Measurements from ENCODE around the gene CDCA7.

Gene CDCA7

DNA sequence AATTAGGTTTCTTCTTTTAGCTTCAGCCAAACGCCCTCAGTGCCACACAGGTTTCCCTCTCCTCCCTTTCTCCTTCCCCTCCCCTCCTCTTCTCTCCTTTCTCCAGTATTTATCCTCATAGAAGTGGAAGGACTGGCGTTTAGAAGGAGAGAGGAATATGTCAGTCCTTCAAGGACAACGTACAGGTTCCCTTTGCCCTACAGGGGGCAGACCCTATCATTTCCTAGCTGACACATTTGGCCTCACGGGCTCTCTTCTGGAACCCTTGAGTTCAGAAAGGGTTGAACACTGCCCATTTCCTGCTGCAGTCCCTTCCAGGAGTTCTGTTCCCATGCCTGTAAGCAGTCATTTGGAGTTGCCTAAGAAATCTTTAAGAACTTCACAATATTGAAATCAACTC lies 46.1 kb downstream of the CDCA7 start:
- Histone ChIP-seq H3K4me3 (ENCODE audit: control insufficient read depth in 1 of 7, extremely low read depth in 1 of 7, insufficient read depth in 4 of 7, low read depth in 2 of 7, low read length in 6 of 7) (no peak overlapping the region), H3K4me1 (ENCODE audit: control extremely low read depth in 1 of 4, control insufficient read depth in 4 of 4, insufficient read depth in 4 of 4, low read length in 3 of 4) (peaks cover 0 to 5% (median 1%) of the 10 kb centered on the region in 4 experiments), H3K27me3 (replicated peaks in 2 of 5; ENCODE audit: control insufficient read depth in 4 of 5, insufficient read depth in 5 of 5, low read length in 4 of 5) (peaks cover 15 to 61% (median 20%) of the 10 kb centered on the region in 5 experiments), H3K36me3 (ENCODE audit: control insufficient read depth in 4 of 4, insufficient read depth in 4 of 4, low read length in 3 of 4) (no peaks in the 10 kb centered on the region), H3K9me3 (ENCODE audit: control extremely low read depth in 1 of 5, control insufficient read depth in 4 of 5, insufficient read depth in 2 of 5, low read depth in 1 of 5, low read length in 4 of 5) (no peaks in the 10 kb centered on the region), H3K27ac (ENCODE audit: insufficient read depth in 1 of 2, low read depth in 1 of 2, low read length in 2 of 2, poor library complexity in 1 of 2, severe bottlenecking in 2 of 2) (no peak overlapping the region)
- WGBS (ENCODE audit: insufficient coverage) = no CpG with 5 or more reads among the region's 4 CpGs
- ChIA-PET POLR2A (no interaction called here), CTCF (interaction anchor here (0.7 to 4.3 kb wide), 17 partner anchors 10 to 944 kb away, joined by 3 to 30 read pairs (median 3); no protein-coding TSS in a partner anchor)
- peak; percentile 40 to 47 (median 43) for DNase-seq

DNA sequence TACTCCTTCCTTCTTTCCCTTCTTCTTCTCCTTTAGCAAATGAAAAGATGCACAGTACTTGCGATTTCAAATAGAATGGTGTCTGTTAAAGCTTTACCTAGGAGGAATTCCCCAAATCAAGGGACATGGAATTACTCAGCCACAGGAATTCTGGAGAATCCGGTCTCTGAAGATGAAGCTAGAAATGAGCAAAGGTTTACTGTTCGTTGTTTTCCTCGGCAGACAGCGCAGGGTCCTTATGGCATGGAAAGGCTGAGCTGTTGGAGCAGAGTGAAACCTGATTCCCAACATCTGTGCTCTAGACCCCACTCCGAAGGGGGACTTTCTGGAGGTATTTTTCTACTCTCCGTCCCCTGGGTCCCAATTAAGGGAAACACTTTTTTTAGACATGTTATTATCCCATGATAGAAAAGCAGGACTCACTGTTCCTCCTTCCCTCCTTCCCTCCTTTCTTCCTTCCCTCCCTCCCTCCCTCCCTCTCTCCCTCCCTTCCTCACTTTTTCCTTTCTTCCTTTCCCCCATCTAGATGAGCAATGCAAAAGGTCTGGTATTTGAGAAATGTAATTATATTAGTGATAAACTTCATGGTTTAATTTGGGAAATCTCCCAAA lies 47.1 kb downstream of the CDCA7 start:
- WGBS (ENCODE audit: insufficient coverage) = 25% methylated on average over 6 of the region's 7 CpGs
- DNase-seq = no peak
- ChIA-PET POLR2A (interaction anchor here (0.6 to 0.8 kb wide), 2 partner anchors 496 to 932 kb away, joined by 3 to 4 read pairs; no protein-coding TSS in a partner anchor), CTCF (interaction anchor here (0.7 to 4.3 kb wide), 12 partner anchors 12 to 943 kb away, joined by 3 to 30 read pairs (median 4); no protein-coding TSS in a partner anchor)
- Histone ChIP-seq H3K27ac (ENCODE audit: insufficient read depth in 1 of 2, low read depth in 1 of 2, low read length in 2 of 2, poor library complexity in 1 of 2, severe bottlenecking in 2 of 2) (no peak overlapping the region), H3K4me1 (ENCODE audit: control extremely low read depth in 1 of 4, control insufficient read depth in 4 of 4, insufficient read depth in 4 of 4, low read length in 3 of 4) (peaks cover 0 to 5% (median 1%) of the 10 kb centered on the region in 4 experiments), H3K27me3 (replicated peaks in 2 of 5; ENCODE audit: control insufficient read depth in 4 of 5, insufficient read depth in 5 of 5, low read length in 4 of 5) (peaks cover 15 to 57% (median 19%) of the 10 kb centered on the region in 5 experiments), H3K36me3 (ENCODE audit: control insufficient read depth in 4 of 4, insufficient read depth in 4 of 4, low read length in 3 of 4) (no peaks in the 10 kb centered on the region), H3K9me3 (ENCODE audit: control extremely low read depth in 1 of 5, control insufficient read depth in 4 of 5, insufficient read depth in 2 of 5, low read depth in 1 of 5, low read length in 4 of 5) (no peaks in the 10 kb centered on the region), H3K4me3 (ENCODE audit: control insufficient read depth in 1 of 7, extremely low read depth in 1 of 7, insufficient read depth in 4 of 7, low read depth in 2 of 7, low read length in 6 of 7) (no peak overlapping the region)

DNA sequence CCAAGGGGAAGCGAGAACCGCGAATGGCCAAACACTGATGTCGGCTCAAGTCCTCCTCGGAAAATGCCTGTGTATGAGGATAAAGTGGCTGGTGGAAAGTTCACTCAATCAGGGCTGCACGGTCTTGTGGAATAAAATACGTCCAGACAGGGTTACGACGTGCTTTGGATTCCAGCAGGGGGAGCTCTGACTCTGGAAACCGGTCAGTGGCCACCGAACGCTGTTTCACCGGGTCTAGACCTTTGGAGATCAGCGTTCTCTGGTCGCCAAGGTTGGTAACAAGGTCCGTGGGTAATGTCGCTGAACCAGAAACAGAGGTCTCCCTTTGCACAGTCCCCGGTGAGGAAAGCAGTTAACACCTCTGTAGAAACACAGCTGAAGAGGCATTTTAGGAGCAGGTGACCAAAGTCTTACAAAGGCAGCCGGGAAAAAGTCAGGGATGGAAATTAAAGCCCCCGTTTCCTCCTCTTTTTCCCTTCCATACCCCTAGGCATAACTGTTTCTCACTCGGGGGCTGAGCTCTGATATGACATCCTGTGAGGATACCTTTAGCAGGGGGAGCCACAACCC lies 47.8 kb downstream of the CDCA7 start:
- H3K4me3 ChIP-seq (ENCODE audit: control insufficient read depth in 1 of 7, extremely low read depth in 1 of 7, insufficient read depth in 4 of 7, low read depth in 2 of 7, low read length in 6 of 7) = no peak overlapping the region
- no peaks in the 10 kb centered on the region for H3K9me3 ChIP-seq (ENCODE audit: control extremely low read depth in 1 of 5, control insufficient read depth in 4 of 5, insufficient read depth in 2 of 5, low read depth in 1 of 5, low read length in 4 of 5)
- ChIA-PET CTCF (interaction anchor here (0.6 to 4.3 kb wide), 19 partner anchors 9 to 948 kb away, joined by 3 to 30 read pairs (median 3); no protein-coding TSS in a partner anchor), POLR2A (interaction anchor here (0.8 kb wide), 1 partner anchor 932 kb away, joined by 4 read pairs; no protein-coding TSS in a partner anchor)
- no peaks in the 10 kb centered on the region for H3K36me3 ChIP-seq (ENCODE audit: control insufficient read depth in 4 of 4, insufficient read depth in 4 of 4, low read length in 3 of 4)
- H3K4me1 ChIP-seq (ENCODE audit: control extremely low read depth in 1 of 4, control insufficient read depth in 4 of 4, insufficient read depth in 4 of 4, low read length in 3 of 4) = peaks cover 0 to 5% (median 1%) of the 10 kb centered on the region in 4 experiments
- H3K27me3 ChIP-seq (replicated peaks in 2 of 5; ENCODE audit: control insufficient read depth in 4 of 5, insufficient read depth in 5 of 5, low read length in 4 of 5) = peaks cover 15 to 57% (median 19%) of the 10 kb centered on the region in 5 experiments
- no peak overlapping the region for H3K27ac ChIP-seq (ENCODE audit: insufficient read depth in 1 of 2, low read depth in 1 of 2, low read length in 2 of 2, poor library complexity in 1 of 2, severe bottlenecking in 2 of 2)
- DNase-seq = peak; percentile 81 to 90 (median 84)
- WGBS (ENCODE audit: insufficient coverage) = 7% methylated on average over 20 of the region's 21 CpGs

DNA sequence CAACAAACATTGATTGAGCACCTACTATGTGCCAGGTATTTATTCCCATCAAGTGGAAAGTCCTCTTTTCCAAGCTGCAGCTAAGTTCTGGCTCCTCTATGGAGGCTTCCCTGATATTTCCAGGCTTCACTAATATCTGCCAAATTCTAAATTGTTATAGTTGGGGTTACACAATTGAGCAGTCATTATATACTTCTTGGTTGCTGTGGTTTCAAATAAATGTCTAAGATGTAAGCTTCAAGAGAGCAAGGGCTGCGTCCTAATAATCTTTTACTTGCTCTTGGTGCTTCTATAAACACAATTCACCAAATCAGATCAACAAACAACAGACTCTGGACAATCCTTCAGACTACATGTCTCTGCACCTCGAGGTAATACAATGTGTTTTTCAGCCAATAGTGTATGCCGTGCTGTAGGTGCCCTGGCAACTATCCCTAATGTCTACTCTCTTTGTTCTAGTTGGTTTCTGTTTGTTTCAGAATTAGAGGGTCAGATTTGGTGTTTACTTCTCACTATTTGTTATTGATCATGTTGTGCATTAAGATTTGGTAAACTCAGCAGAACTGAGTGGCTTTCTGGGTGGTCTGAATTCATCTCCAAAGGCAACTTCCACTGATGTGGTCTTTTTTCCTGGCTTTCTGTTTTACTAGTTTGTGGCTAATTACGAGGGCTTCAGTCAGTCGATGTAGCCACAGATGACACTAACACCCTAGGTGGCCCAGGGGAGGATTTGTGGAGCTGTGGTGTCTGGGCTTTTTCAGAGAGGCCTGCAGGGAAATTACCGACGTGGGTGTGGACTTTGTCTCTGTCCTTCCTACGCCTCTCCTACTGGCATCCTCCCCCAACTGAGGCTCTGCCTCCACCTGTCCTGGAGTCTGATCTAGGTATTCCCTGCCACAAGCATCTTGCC lies 50.4 kb downstream of the CDCA7 start:
- H3K27ac ChIP-seq (ENCODE audit: insufficient read depth in 1 of 2, low read depth in 1 of 2, low read length in 2 of 2, poor library complexity in 1 of 2, severe bottlenecking in 2 of 2) = no peak overlapping the region
- no peaks in the 10 kb centered on the region for H3K36me3 ChIP-seq (ENCODE audit: control insufficient read depth in 4 of 4, insufficient read depth in 4 of 4, low read length in 3 of 4)
- H3K27me3 ChIP-seq (replicated peaks in 2 of 5; ENCODE audit: control insufficient read depth in 4 of 5, insufficient read depth in 5 of 5, low read length in 4 of 5) = peaks cover 10 to 44% (median 19%) of the 10 kb centered on the region in 5 experiments
- ChIA-PET POLR2A (no interaction called here), CTCF (no interaction called here)
- H3K9me3 ChIP-seq (ENCODE audit: control extremely low read depth in 1 of 5, control insufficient read depth in 4 of 5, insufficient read depth in 2 of 5, low read depth in 1 of 5, low read length in 4 of 5) = no peaks in the 10 kb centered on the region
- 57% methylated on average over 1 of the region's 8 CpGs for WGBS (ENCODE audit: insufficient coverage)
- peaks cover 0 to 5% (median 1%) of the 10 kb centered on the region in 4 experiments for H3K4me1 ChIP-seq (ENCODE audit: control extremely low read depth in 1 of 4, control insufficient read depth in 4 of 4, insufficient read depth in 4 of 4, low read length in 3 of 4)
- H3K4me3 ChIP-seq (ENCODE audit: control insufficient read depth in 1 of 7, extremely low read depth in 1 of 7, insufficient read depth in 4 of 7, low read depth in 2 of 7, low read length in 6 of 7) = no peak overlapping the region
- DNase-seq = no peak

DNA sequence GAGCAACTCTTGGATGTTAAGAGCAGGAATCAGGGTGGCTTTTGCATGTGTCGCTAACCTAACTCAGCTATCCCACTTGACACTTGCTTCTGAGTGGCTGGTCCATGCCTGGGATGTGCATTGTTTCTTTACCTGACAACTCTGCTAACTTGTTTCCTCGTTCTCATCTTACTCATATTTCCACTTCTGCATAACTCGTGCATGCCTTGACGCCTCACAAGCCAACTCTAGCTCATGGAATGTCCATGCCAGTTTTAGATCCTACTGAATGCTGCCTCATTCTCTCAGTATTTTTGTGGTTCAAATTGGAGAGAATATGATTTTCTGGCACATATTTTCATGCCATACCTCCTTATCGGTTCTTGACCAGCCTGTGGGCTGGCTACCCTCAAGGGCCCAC lies 52.5 kb downstream of the CDCA7 start:
- Histone ChIP-seq H3K9me3 (ENCODE audit: control extremely low read depth in 1 of 5, control insufficient read depth in 4 of 5, insufficient read depth in 2 of 5, low read depth in 1 of 5, low read length in 4 of 5) (no peaks in the 10 kb centered on the region), H3K27me3 (replicated peaks in 2 of 5; ENCODE audit: control insufficient read depth in 4 of 5, insufficient read depth in 5 of 5, low read length in 4 of 5) (peaks cover 0 to 24% (median 9%) of the 10 kb centered on the region in 5 experiments), H3K36me3 (ENCODE audit: control insufficient read depth in 4 of 4, insufficient read depth in 4 of 4, low read length in 3 of 4) (no peaks in the 10 kb centered on the region), H3K27ac (ENCODE audit: insufficient read depth in 1 of 2, low read depth in 1 of 2, low read length in 2 of 2, poor library complexity in 1 of 2, severe bottlenecking in 2 of 2) (no peak overlapping the region), H3K4me3 (ENCODE audit: control insufficient read depth in 1 of 7, extremely low read depth in 1 of 7, insufficient read depth in 4 of 7, low read depth in 2 of 7, low read length in 6 of 7) (no peak overlapping the region), H3K4me1 (ENCODE audit: control extremely low read depth in 1 of 4, control insufficient read depth in 4 of 4, insufficient read depth in 4 of 4, low read length in 3 of 4) (peaks cover 0 to 4% (median 1%) of the 10 kb centered on the region in 4 experiments)
- POLR2A ChIA-PET = no interaction called here
- WGBS (ENCODE audit: insufficient coverage) = 100% methylated on average over 2 of the region's 5 CpGs
- CTCF ChIA-PET = interaction anchor here (1.4 to 1.7 kb wide), 2 partner anchors 8 to 938 kb away, joined by 4 read pairs; no protein-coding TSS in a partner anchor
- no peak for DNase-seq

DNA sequence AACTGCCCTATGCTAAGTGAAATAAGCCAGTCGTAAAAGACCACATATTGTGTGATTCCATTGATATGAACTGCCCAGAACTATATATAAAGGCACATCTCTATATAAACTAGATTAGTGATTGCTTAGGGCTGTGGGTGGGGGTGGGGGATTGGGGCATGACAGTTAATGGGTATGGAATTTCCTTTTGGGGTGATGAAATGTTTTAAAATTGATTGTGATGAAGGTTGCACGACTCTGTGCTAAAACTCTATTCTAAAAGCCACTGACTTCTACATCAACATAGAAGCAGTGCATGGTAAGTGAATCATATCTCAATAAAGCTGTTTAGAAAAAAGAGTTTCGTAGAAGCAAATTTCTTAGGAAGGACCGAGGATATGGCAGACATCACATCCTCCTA lies 53.0 kb downstream of the CDCA7 start:
- POLR2A ChIA-PET = no interaction called here

More for the DNA sequence above, 53.0 kb downstream of the CDCA7 start:
- 80% methylated on average over 1 of the region's 4 CpGs for WGBS (ENCODE audit: insufficient coverage)
- peaks cover 0 to 2% (median 0%) of the 10 kb centered on the region in 4 experiments for H3K4me1 ChIP-seq (ENCODE audit: control extremely low read depth in 1 of 4, control insufficient read depth in 4 of 4, insufficient read depth in 4 of 4, low read length in 3 of 4)
- peaks cover 0 to 20% (median 8%) of the 10 kb centered on the region in 5 experiments for H3K27me3 ChIP-seq (replicated peaks in 2 of 5; ENCODE audit: control insufficient read depth in 4 of 5, insufficient read depth in 5 of 5, low read length in 4 of 5)
- CTCF ChIA-PET = interaction anchor here (1.7 kb wide), 1 partner anchor 8 kb away, joined by 4 read pairs; no protein-coding TSS in a partner anchor
- DNase-seq = no peak
- no peak overlapping the region for H3K27ac ChIP-seq (ENCODE audit: insufficient read depth in 1 of 2, low read depth in 1 of 2, low read length in 2 of 2, poor library complexity in 1 of 2, severe bottlenecking in 2 of 2)
- no peaks in the 10 kb centered on the region for H3K36me3 ChIP-seq (ENCODE audit: control insufficient read depth in 4 of 4, insufficient read depth in 4 of 4, low read length in 3 of 4)
- no peak overlapping the region for H3K4me3 ChIP-seq (ENCODE audit: control insufficient read depth in 1 of 7, extremely low read depth in 1 of 7, insufficient read depth in 4 of 7, low read depth in 2 of 7, low read length in 6 of 7)
- H3K9me3 ChIP-seq (ENCODE audit: control extremely low read depth in 1 of 5, control insufficient read depth in 4 of 5, insufficient read depth in 2 of 5, low read depth in 1 of 5, low read length in 4 of 5) = no peaks in the 10 kb centered on the region
